Fibroblast of villous mesenchyme (primary cell): ENCODE results near the gene SRCIN1. TPM values are rescaled to one million over a fixed set of nuclear protein-coding genes. Genes with fewer than 3 reads are reported as not detected.

ENCODE experiments used
- DNase-seq: peaks from one replicate; pipeline ENCODE4 v3.0.0-alpha.2; 2010; ENCODE audit warnings: low read depth
- H3K4me3 ChIP-seq: 2 replicates; pipeline ENCODE4 v1.5.1; 2011; ENCODE audit warnings: low read depth, mild to moderate bottlenecking, low read length
- CTCF ChIP-seq: IDR thresholded peaks from 2 replicates; pipeline ENCODE4 v1.5.1; 2012; ENCODE audit warnings: low read depth, mild to moderate bottlenecking, low read length; ENCODE audit not compliant: insufficient read depth
- total RNA-seq: library from RNA; depleted of rRNA; stranded (reverse); fragments of >200 nt; gene quantifications from 2 replicates; pipeline ENCODE4 v1.2.3, GENCODE V29; 2012

SRCIN1 gene
- total RNA-seq, 1 donor = not detected

- peak; percentile 23 for DNase-seq
- no peak overlapping the region for H3K4me3 ChIP-seq
- TF ChIP-seq CTCF = no peak
These were observed 3.3 kb downstream of the SRCIN1 start for GRCh38 chr17:38602453-38602852.

- TF ChIP-seq CTCF = no peak
- DNase-seq = no peak
- H3K4me3 ChIP-seq = no peak overlapping the region
These were observed 4.0 kb downstream of the SRCIN1 start for GRCh38 chr17:38601539-38602351.

- H3K4me3 ChIP-seq = no peak overlapping the region
- no peak for TF ChIP-seq CTCF
- DNase-seq = no peak
These were observed 4.8 kb downstream of the SRCIN1 start for GRCh38 chr17:38600906-38601305.

GRCh38 chr17:38600416-38600815 is 5.3 kb downstream of the SRCIN1 start:
- TF ChIP-seq CTCF = no peak
- no peak for DNase-seq
- no peak overlapping the region for H3K4me3 ChIP-seq

GRCh38 chr17:38599398-38599856 is 6.3 kb downstream of the SRCIN1 start:
- DNase-seq = no peak
- TF ChIP-seq CTCF = no peak
- no peak overlapping the region for H3K4me3 ChIP-seq

- no peak for DNase-seq
- no peak for TF ChIP-seq CTCF
- no peak overlapping the region for H3K4me3 ChIP-seq
These were observed 6.8 kb downstream of the SRCIN1 start for GRCh38 chr17:38598995-38599394.
